Neuron (in vitro differentiated cells): Measurements from ENCODE around the gene NUDT4.

Source experiments
- H2AFZ ChIP-seq: one replicate; pipeline ENCODE4 v1.6.1; 2013; ENCODE audit warnings: low read depth, mild to moderate bottlenecking, inconsistent platforms, low read length, moderate library complexity
- H3K27me3 ChIP-seq: one replicate; pipeline ENCODE4 v1.6.1; 2013; ENCODE audit warnings: low read length; ENCODE audit not compliant: insufficient read depth
- H3K36me3 ChIP-seq: one replicate; pipeline ENCODE4 v1.6.1; 2013; ENCODE audit warnings: low read length; ENCODE audit not compliant: insufficient read depth
- H3K4me1 ChIP-seq: one replicate; pipeline ENCODE4 v1.6.1; 2013; ENCODE audit warnings: low read length; ENCODE audit not compliant: insufficient read depth
- H3K4me3 ChIP-seq: 2 replicates; pipeline ENCODE4 v1.5.1; 2013; ENCODE audit warnings: mild to moderate bottlenecking, low read length, moderate library complexity
- H3K9me3 ChIP-seq: one replicate; pipeline ENCODE4 v1.6.1; 2013; ENCODE audit warnings: low read length

The NUDT4 gene

GRCh38 chr12:93434256-93434865 is 56.6 kb downstream of the NUDT4 start:
- no peaks in the 10 kb centered on the region for H3K9me3 ChIP-seq
- peaks cover 2% of the 10 kb centered on the region for H3K36me3 ChIP-seq
- H3K4me3 ChIP-seq = no peak overlapping the region
- no peaks in the 10 kb centered on the region for H3K27me3 ChIP-seq
- peaks cover 4% of the 10 kb centered on the region for H3K4me1 ChIP-seq
- no peak overlapping the region for H2AFZ ChIP-seq

DNA sequence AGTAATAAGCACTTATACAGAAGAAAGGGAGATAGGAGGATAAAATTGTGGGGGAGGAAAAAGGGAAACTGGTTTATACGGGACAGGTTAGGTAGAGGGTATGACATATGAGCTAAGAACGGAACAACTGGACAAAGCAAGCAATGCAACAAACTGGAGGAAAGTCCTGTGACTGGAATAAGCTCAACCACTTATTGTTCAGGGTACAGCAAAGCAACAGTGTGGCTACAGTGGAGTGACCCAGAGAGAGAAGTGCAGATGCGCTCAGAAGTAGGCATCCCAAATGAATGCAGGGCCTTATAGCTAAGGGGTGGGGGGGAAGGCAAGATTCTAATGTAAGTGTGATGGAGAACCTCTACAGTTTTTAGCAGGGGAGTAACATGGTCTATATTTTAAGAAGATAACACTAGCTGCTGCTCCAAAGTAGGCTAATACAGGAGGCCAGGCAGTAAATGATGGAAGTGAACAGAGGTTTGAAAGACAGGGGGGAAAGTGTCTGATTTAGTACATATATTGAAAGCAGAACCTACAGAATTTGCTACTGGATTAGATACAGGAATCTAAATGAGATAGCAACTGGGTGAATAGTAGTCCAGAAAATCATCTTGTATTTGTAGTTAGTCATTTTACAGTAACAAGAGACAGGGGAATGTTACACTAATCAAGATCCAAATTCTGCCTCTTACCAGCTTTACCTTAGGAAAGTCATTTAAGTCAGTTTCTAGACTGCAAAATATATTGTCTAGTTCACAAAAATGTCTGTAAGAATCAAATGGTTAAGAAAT is 60.7 kb downstream of the NUDT4 start:
- H3K27me3 ChIP-seq = no peaks in the 10 kb centered on the region
- H3K4me3 ChIP-seq = no peak overlapping the region
- H2AFZ ChIP-seq = no peak overlapping the region
- H3K4me1 ChIP-seq = peaks cover 22% of the 10 kb centered on the region
- H3K36me3 ChIP-seq = peaks cover 2% of the 10 kb centered on the region
- no peaks in the 10 kb centered on the region for H3K9me3 ChIP-seq

DNA sequence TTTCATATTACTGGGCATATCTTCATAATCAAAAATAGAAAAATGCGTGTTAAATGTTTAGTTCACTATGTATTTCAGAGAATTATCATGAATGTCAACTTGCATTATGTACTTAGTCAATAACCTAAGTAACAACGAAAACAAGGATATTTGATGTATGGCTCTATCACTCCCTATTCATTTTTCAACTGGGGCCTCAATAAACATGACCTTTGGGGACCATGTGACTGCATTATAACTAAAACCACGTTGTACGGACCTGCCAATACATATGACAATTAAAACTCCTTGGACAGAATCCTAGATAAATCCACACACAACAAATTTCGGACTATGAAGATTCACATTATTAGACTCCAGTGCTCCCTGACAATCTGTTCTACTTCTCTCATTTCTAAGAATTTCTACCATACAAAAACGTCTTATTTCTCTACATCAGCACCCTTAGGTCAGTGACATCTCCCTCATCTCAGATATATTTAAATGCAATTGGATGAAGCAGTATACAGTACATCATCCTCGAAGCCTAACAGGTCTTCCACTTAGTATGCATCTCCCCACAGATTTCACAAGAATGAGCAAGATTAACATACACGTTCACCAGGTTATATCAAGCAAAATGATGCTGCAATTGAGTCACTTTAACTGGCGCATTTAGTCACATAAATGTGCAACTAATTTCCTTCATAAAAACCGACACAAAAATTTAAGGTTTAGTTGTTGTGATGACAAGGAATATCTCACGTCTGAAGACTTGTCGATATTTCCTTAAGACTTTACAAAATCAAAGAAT is 62.5 kb downstream of the NUDT4 start:
- Histone ChIP-seq H3K4me1 (peaks cover 24% of the 10 kb centered on the region), H3K4me3 (peak overlapping the region; percentile 57), H3K27me3 (no peaks in the 10 kb centered on the region), H3K9me3 (no peaks in the 10 kb centered on the region), H2AFZ (no peak overlapping the region), H3K36me3 (peaks cover 2% of the 10 kb centered on the region)

DNA sequence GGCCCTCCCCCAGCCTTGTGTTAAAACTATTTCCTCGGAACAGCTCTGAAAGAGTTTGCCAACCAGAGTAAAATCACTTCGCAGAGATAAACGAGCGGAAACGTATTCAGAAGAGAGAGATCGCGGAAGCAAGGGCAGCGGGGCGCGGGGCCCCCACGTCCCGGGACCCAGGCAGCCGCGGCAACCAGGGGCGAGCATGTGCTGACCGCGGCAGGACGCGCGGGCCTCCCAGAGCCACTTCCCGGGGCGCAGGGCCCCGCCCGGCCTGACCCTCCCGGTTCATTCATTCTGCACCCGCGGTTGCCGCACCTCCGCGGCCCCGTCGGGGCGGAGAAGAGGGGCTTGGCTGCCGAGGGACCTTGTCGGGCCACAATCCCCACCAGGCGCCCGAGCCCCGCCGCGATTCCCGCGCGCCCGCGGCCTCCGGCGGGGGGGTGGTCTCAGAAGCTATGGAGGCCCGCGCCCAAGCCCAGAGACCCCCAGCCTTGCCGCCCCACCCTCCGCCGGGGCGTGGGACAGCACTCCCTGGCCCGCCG is 63.4 kb downstream of the NUDT4 start:
- Histone ChIP-seq H3K27me3 (no peaks in the 10 kb centered on the region), H3K4me1 (peaks cover 24% of the 10 kb centered on the region), H2AFZ (peak overlapping the region; percentile 74), H3K9me3 (no peaks in the 10 kb centered on the region), H3K4me3 (peak overlapping the region; percentile 57), H3K36me3 (peaks cover 2% of the 10 kb centered on the region)

GRCh38 chr12:93441617-93442410 is 64.1 kb downstream of the NUDT4 start, which contains the start of gene UBE2N:
Gene UBE2N (minus strand): TSS chr12:93441947. CDS start chr12:93441884, 63 bp downstream.
- Histone ChIP-seq H3K4me1 (peaks cover 24% of the 10 kb centered on the region), H2AFZ (peak within 1 kb of the TSS; percentile 74), H3K9me3 (no peaks in the 10 kb centered on the region), H3K4me3 (peak within 1 kb of the TSS; percentile 57), H3K36me3 (no peaks in the 10 kb centered on the region), H3K27me3 (no peaks in the 10 kb centered on the region)

DNA sequence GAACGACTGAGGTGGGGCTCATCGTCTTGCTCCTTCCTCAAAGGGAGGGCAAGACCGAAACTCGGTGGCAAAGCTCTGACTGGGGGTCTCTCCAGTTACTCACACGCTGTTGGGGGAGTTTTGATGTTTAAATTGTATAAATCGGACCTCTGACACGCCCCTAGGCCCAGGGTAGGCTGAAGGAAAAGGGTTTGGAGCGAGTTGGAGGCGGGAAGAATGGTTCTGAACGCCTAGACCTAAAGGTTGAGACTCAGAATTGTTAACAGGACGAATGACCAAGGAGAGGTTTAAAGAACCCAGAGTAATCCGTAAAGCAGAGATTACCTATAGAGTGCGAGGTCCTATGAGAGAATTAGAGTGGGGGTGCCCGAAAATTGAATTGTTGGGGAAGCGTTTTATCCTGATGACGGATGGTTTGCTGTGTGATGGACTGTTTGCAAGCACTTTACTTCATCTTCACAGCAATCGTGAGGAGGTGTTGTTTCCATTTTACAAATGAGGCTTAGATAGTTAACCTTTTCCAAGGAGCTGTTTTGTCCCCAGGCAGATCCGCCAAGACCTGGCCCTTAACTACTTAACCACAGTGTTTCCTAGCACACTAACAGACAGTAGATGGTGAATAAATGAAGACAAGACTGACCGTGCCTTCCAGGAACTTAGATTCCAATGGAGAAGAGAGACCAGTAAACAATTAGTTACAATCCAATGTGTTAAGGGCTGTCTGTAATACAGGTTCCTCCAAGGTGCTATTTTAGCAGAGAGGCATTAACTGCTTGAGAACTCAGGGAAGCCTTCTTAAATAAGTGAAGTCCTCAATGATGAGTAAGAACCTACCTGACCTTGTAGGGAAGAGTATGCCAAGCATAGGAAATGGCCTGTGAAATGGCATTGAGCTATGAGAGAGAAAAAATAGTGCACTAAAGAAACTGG is 65.0 kb downstream of the NUDT4 start:
- Histone ChIP-seq H2AFZ (peak overlapping the region; percentile 73), H3K4me1 (peaks cover 24% of the 10 kb centered on the region), H3K36me3 (no peaks in the 10 kb centered on the region), H3K9me3 (no peaks in the 10 kb centered on the region), H3K27me3 (no peaks in the 10 kb centered on the region), H3K4me3 (peak overlapping the region; percentile 57)

DNA sequence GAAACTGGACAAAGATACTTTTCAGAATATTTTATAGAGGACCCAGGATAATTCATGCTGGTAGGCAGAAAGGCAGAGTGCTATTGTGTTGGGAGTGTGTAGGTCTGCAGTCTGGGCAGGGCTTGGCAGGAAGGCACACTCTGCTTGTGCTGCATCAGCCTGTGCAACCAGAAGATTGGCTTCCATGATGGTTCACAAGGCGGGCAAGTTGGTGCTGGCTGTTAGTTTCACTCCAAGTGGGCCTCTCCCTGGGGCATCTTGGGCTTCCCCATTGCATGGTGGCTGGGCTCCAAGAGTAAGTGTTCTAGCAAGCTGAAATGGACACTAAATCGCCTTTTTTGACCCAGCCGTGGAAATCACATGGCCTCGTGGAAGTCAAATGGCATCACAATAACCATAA is 65.9 kb downstream of the NUDT4 start:
- no peaks in the 10 kb centered on the region for H3K36me3 ChIP-seq
- no peak overlapping the region for H2AFZ ChIP-seq
- H3K9me3 ChIP-seq = no peaks in the 10 kb centered on the region
- no peaks in the 10 kb centered on the region for H3K27me3 ChIP-seq
- no peak overlapping the region for H3K4me3 ChIP-seq
- H3K4me1 ChIP-seq = peaks cover 24% of the 10 kb centered on the region

GRCh38 chr12:93447555-93448290 is 70.0 kb downstream of the NUDT4 start:
- Histone ChIP-seq H3K4me3 (no peak overlapping the region), H3K36me3 (no peaks in the 10 kb centered on the region), H3K4me1 (peaks cover 9% of the 10 kb centered on the region), H3K27me3 (no peaks in the 10 kb centered on the region), H3K9me3 (no peaks in the 10 kb centered on the region), H2AFZ (no peak overlapping the region)

DNA sequence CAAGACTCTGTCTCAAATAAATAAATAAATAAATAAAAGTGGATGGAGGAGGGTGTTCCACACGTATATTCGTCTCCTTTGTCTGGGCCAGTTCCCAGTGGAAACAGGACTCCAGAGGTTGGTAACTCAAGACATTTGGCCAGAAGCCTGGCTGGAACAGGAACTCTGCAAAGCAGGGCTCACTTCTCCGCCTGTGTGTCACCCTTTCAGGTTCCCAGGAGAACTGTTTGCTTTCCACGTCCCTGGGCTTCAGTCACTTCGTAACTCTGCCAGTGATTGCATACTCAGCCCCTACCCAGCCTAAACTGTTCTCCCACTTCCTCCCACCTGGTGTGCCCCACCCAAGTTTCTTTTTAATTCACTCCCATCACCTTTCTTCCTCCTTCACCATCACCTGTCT is 71.1 kb downstream of the NUDT4 start:
- H3K9me3 ChIP-seq = no peaks in the 10 kb centered on the region
- no peak overlapping the region for H2AFZ ChIP-seq
- no peak overlapping the region for H3K4me3 ChIP-seq
- no peaks in the 10 kb centered on the region for H3K4me1 ChIP-seq
- H3K27me3 ChIP-seq = no peaks in the 10 kb centered on the region
- no peaks in the 10 kb centered on the region for H3K36me3 ChIP-seq

DNA sequence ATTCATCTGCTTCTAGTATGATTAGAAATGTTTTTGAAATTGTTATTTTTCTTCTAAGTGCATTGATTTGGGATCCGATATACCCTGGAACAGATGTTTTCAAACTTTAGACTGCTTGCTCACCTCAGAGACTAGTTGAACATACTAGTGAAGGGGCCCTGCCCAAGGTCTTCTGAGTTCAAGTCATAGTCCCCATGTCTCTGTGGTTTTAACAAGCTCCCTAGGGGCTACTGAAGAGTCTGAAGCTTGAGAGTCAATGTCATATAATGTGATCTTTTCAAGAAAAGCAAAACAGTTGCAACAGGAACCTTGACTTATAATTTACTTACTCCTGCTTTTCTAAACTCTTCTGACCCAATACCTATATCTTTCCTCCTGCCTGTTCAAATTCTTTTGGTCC is 71.6 kb downstream of the NUDT4 start:
- H3K4me3 ChIP-seq = no peak overlapping the region
- H3K36me3 ChIP-seq = no peaks in the 10 kb centered on the region
- H2AFZ ChIP-seq = no peak overlapping the region
- no peaks in the 10 kb centered on the region for H3K9me3 ChIP-seq
- no peaks in the 10 kb centered on the region for H3K27me3 ChIP-seq
- H3K4me1 ChIP-seq = no peaks in the 10 kb centered on the region

- no peak overlapping the region for H2AFZ ChIP-seq
- H3K9me3 ChIP-seq = no peaks in the 10 kb centered on the region
- no peaks in the 10 kb centered on the region for H3K27me3 ChIP-seq
- H3K36me3 ChIP-seq = no peaks in the 10 kb centered on the region
- H3K4me3 ChIP-seq = no peak overlapping the region
- H3K4me1 ChIP-seq = no peaks in the 10 kb centered on the region
Measured at GRCh38 chr12:93451423-93452158, 73.9 kb downstream of the NUDT4 start.
